ENCODE results near the gene LAMC3. TPM values are rescaled to one million over a fixed set of nuclear protein-coding genes. Genes with fewer than 3 reads are reported as not detected.
A peak's percentile ranks its signal among the peaks of the same experiment; 100 is the strongest.

The LAMC3 gene
- total and polyA plus RNA-seq, 5 donors from 2014 or later, result 0.37 to 1.2 (median 0.66) TPM

DNA sequence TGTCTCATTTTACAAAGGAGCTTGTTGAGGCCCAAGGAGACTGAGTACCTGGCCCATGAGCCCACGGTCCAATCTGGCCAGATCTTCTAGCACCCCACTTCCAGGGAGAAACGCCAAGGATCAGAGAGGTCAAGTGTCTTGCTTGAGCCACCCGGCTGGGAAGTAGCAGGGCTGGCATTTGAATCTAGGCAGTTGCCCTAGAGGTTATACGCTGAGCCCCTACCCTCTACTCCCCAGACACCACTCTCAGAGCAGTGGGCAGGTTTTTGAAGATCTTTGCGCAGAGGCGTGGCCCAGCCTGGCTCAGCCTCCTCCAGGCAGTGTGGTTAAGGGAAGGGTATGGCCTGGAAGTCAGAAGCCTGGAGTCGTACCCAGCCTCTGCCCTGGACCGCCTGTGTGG is 110.6 kb downstream of the LAMC3 start:
- Histone ChIP-seq H3K27ac (ENCODE audit: insufficient read depth, low read length, poor library complexity, severe bottlenecking) (no peak overlapping the region), H3K27me3 (ENCODE audit: control insufficient read depth, insufficient read depth, low read length) (no peaks in the 10 kb centered on the region), H3K4me1 (ENCODE audit: control insufficient read depth, insufficient read depth, low read length, poor library complexity, severe bottlenecking) (peaks cover 2% of the 10 kb centered on the region), H3K4me3 (ENCODE audit: low read depth, low read length) (no peak overlapping the region), H3K36me3 (ENCODE audit: control insufficient read depth, insufficient read depth, low read length) (no peaks in the 10 kb centered on the region), H3K9me3 (ENCODE audit: control insufficient read depth in 2 of 2, low read length in 2 of 2) (no peaks in the 10 kb centered on the region)
- ATAC-seq (ENCODE audit: low read depth in 2 of 2), result no peak
- H3K27ac Mint-ChIP-seq, result no peak overlapping the region
- H3K27me3 Mint-ChIP-seq, result peaks cover 16% of the 10 kb centered on the region
- DNase-seq, result no peak
- H3K4me1 Mint-ChIP-seq, result peaks cover 0 to under 1% (median under 1%) of the 10 kb centered on the region in 4 donors
- H3K4me3 Mint-ChIP-seq, result no peak overlapping the region
- no peaks in the 10 kb centered on the region for H3K36me3 Mint-ChIP-seq
- peaks cover 0 to 3% (median 0%) of the 10 kb centered on the region in 7 donors for H3K9me3 Mint-ChIP-seq

DNA sequence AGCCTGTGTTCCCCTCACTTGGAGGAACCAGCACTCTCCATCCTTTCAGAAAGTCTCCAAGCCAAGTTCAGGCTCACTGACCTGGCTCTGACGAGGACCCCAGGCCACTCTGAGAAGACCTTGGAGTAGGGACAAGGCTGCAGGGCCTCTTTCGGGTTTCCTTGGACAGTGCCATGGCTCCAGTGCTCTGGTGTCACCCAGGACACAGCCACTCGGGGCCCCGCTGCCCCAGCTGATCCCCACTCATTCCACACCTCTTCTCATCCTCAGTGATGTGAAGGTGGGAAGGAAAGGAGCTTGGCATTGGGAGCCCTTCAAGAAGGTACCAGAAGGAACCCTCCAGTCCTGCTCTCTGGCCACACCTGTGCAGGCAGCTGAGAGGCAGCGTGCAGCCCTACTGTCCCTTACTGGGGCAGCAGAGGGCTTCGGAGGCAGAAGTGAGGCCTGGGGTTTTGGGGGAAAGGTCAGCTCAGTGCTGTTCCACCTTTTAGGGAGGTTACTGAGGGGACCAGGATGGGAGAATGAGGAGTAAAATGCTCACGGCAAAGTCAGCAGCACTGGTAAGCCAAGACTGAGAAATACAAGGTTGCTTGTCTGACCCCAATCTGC is 111.8 kb downstream of the LAMC3 start:
- Mint-ChIP-seq H3K27me3 (peaks cover 16% of the 10 kb centered on the region), H3K27ac (no peak overlapping the region), H3K36me3 (no peaks in the 10 kb centered on the region), H3K4me1 (peaks cover 2 to 12% (median 9%) of the 10 kb centered on the region in 4 donors), H3K9me3 (peaks cover 0 to 3% (median 0%) of the 10 kb centered on the region in 7 donors), H3K4me3 (peak overlapping the region in 1 of 4 donors; percentile 55)
- no peak overlapping the region for H3K4me3 ChIP-seq (ENCODE audit: low read depth, low read length)
- no peaks in the 10 kb centered on the region for H3K9me3 ChIP-seq (ENCODE audit: control insufficient read depth in 2 of 2, low read length in 2 of 2)
- DNase-seq (no peak), ATAC-seq (ENCODE audit: low read depth in 2 of 2) (no peak)
- H3K36me3 ChIP-seq (ENCODE audit: control insufficient read depth, insufficient read depth, low read length), result no peaks in the 10 kb centered on the region
- no peaks in the 10 kb centered on the region for H3K27me3 ChIP-seq (ENCODE audit: control insufficient read depth, insufficient read depth, low read length)
- no peak overlapping the region for H3K27ac ChIP-seq (ENCODE audit: insufficient read depth, low read length, poor library complexity, severe bottlenecking)
- peaks cover 8% of the 10 kb centered on the region for H3K4me1 ChIP-seq (ENCODE audit: control insufficient read depth, insufficient read depth, low read length, poor library complexity, severe bottlenecking)

DNA sequence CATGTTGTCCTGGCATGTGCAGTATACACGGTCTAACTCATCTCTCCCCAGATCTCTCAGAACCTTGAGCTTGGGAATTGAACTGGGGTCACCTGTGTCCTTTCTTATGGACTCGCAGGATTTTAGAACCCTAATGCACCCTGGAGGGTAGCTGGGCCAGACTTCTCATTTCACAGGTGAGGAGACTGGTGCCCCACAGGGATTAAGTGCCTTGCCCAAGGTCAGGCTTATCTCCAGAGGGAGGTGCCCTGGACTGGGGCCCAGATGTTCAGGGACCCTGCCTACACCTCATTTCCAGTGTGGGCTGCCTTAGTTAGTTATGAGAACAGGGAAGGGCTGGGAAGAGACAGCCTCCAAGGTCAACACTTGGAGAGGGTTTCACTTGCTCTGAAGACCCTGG is 112.4 kb downstream of the LAMC3 start:
- ATAC-seq (ENCODE audit: low read depth in 2 of 2) (no peak), DNase-seq (no peak)
- Mint-ChIP-seq H3K27me3 (peaks cover 16% of the 10 kb centered on the region), H3K4me3 (peak overlapping the region in 2 of 4 donors; percentile 35 to 55), H3K27ac (no peak overlapping the region), H3K9me3 (peaks cover 0 to 3% (median 0%) of the 10 kb centered on the region in 7 donors), H3K4me1 (peaks cover 6 to 18% (median 14%) of the 10 kb centered on the region in 4 donors), H3K36me3 (no peaks in the 10 kb centered on the region)
- H3K4me3 ChIP-seq (ENCODE audit: low read depth, low read length), result no peak overlapping the region
- no peak overlapping the region for H3K27ac ChIP-seq (ENCODE audit: insufficient read depth, low read length, poor library complexity, severe bottlenecking)
- peaks cover 14% of the 10 kb centered on the region for H3K4me1 ChIP-seq (ENCODE audit: control insufficient read depth, insufficient read depth, low read length, poor library complexity, severe bottlenecking)
- H3K27me3 ChIP-seq (ENCODE audit: control insufficient read depth, insufficient read depth, low read length), result no peaks in the 10 kb centered on the region
- no peaks in the 10 kb centered on the region for H3K36me3 ChIP-seq (ENCODE audit: control insufficient read depth, insufficient read depth, low read length)
- no peaks in the 10 kb centered on the region for H3K9me3 ChIP-seq (ENCODE audit: control insufficient read depth in 2 of 2, low read length in 2 of 2)

DNA sequence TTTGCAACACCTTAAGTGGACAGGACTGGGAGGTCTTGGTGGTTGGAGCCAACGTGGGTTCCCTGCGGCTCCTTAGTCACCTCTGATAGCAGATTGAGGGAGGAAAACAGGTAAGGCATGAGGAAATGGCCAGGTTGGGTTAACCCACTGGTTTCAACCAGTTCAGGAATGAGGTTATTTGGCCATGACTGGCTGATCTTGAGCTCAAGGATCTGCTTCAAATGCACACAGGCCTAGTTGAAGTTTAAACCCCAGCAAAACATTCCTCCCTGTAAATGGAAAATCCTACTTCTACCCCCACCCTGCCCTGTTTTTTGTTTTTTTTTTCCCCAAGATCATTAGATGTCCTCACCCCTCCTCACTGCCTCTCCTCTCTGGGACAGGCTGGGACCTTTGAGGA is 113.2 kb downstream of the LAMC3 start:
- no peak overlapping the region for H3K27ac ChIP-seq (ENCODE audit: insufficient read depth, low read length, poor library complexity, severe bottlenecking)
- H3K4me3 ChIP-seq (ENCODE audit: low read depth, low read length), result no peak overlapping the region
- Mint-ChIP-seq H3K27me3 (peaks cover 16% of the 10 kb centered on the region), H3K36me3 (no peaks in the 10 kb centered on the region), H3K27ac (no peak overlapping the region), H3K9me3 (peaks cover 0 to 3% (median 0%) of the 10 kb centered on the region in 7 donors), H3K4me3 (peak overlapping the region in 2 of 4 donors; percentile 51 to 55), H3K4me1 (peaks cover 6 to 23% (median 17%) of the 10 kb centered on the region in 4 donors)
- H3K27me3 ChIP-seq (ENCODE audit: control insufficient read depth, insufficient read depth, low read length), result no peaks in the 10 kb centered on the region
- H3K9me3 ChIP-seq (ENCODE audit: control insufficient read depth in 2 of 2, low read length in 2 of 2), result no peaks in the 10 kb centered on the region
- ATAC-seq (ENCODE audit: low read depth in 2 of 2), result no peak
- no peaks in the 10 kb centered on the region for H3K36me3 ChIP-seq (ENCODE audit: control insufficient read depth, insufficient read depth, low read length)
- DNase-seq, result no peak
- peaks cover 22% of the 10 kb centered on the region for H3K4me1 ChIP-seq (ENCODE audit: control insufficient read depth, insufficient read depth, low read length, poor library complexity, severe bottlenecking)

DNA sequence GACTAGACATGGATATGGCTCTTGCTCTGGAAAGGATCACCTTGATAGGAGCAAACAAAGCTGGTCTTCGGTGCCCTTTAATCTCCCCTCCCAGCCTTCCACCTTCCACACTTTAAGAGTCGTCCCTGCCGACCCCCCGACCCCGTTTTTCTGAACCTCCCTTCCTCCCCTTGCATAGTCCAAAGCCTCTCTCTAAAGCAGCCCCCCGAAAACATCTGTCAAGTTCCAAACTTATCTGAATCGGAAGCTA is 116.0 kb downstream of the LAMC3 start:
- peak overlapping the region; percentile 98 for H3K4me3 ChIP-seq (ENCODE audit: low read depth, low read length)
- H3K27ac ChIP-seq (ENCODE audit: insufficient read depth, low read length, poor library complexity, severe bottlenecking), result peak overlapping the region; percentile 90
- Mint-ChIP-seq H3K27ac (peak overlapping the region; percentile 16 to 100 (median 97)), H3K27me3 (peaks cover 12% of the 10 kb centered on the region), H3K4me1 (peaks cover 11 to 42% (median 31%) of the 10 kb centered on the region in 4 donors), H3K4me3 (peak overlapping the region; percentile 95 to 99 (median 98)), H3K9me3 (peaks cover 0 to 3% (median 0%) of the 10 kb centered on the region in 7 donors), H3K36me3 (peaks cover 21% of the 10 kb centered on the region)
- no peaks in the 10 kb centered on the region for H3K9me3 ChIP-seq (ENCODE audit: control insufficient read depth in 2 of 2, low read length in 2 of 2)
- no peak for ATAC-seq (ENCODE audit: low read depth in 2 of 2)
- H3K27me3 ChIP-seq (ENCODE audit: control insufficient read depth, insufficient read depth, low read length), result no peaks in the 10 kb centered on the region
- no peak for DNase-seq
- H3K36me3 ChIP-seq (ENCODE audit: control insufficient read depth, insufficient read depth, low read length), result peaks cover 25% of the 10 kb centered on the region
- peaks cover 25% of the 10 kb centered on the region for H3K4me1 ChIP-seq (ENCODE audit: control insufficient read depth, insufficient read depth, low read length, poor library complexity, severe bottlenecking)

DNA sequence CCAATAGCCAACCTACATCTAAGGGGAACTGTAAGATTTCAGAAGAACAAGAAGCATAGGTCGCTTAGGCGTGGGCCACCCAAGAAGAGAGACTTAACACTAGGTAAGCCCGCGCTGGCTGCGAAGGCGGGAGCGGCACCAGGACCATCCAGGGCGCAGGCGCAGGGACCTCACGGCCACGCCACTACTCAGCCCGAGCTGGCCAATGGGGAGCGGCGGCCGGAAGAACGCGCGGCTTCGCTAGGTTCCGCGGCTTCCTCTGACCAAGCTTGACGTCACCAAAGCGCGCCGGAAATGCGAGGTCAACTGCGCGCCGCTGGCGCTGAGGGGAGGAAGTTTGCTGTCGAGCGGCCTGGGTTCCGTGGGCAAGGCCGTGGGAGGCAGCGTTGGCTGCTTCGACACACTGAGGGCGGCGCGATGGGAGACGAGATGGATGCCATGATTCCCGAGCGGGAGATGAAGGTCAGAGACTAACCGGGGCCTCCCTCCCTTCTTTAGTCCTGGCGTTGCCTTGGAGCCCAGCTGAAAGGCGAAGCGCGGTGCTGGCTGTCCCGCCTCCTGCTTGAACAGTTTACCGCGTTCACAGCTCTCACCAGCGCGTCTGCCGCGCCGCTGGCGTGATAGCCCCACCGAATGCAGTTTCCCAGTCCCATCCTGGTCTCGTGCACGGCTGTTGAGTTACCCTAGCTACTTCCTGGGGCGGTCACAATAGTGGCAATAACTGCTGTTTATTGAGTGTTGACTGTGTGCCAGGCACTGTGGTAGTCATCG is 116.5 kb downstream of the LAMC3 start, which contains the start of gene NUP214:
Gene NUP214 (plus strand): TSS at position 299 of the 771 bp plus-strand sequence. CDS start 119 bp downstream, at position 418.
- Histone ChIP-seq H3K27ac (ENCODE audit: insufficient read depth, low read length, poor library complexity, severe bottlenecking) (peak within 1 kb of the TSS; percentile 90), H3K4me3 (ENCODE audit: low read depth, low read length) (peak within 1 kb of the TSS; percentile 98), H3K4me1 (ENCODE audit: control insufficient read depth, insufficient read depth, low read length, poor library complexity, severe bottlenecking) (peaks cover 25% of the 10 kb centered on the region), H3K27me3 (ENCODE audit: control insufficient read depth, insufficient read depth, low read length) (no peaks in the 10 kb centered on the region), H3K36me3 (ENCODE audit: control insufficient read depth, insufficient read depth, low read length) (peaks cover 30% of the 10 kb centered on the region), H3K9me3 (ENCODE audit: control insufficient read depth in 2 of 2, low read length in 2 of 2) (no peaks in the 10 kb centered on the region)
- peak within 1 kb of the TSS; percentile 96 to 100 (median 97) for H3K27ac Mint-ChIP-seq
- H3K4me3 Mint-ChIP-seq, result peak within 1 kb of the TSS; percentile 95 to 99 (median 98)
- ATAC-seq (ENCODE audit: low read depth in 2 of 2), result peak; percentile 98 to 99
- H3K27me3 Mint-ChIP-seq, result peaks cover 9% of the 10 kb centered on the region
- peaks cover 0 to 3% (median 0%) of the 10 kb centered on the region in 7 donors for H3K9me3 Mint-ChIP-seq
- peaks cover 13 to 43% (median 31%) of the 10 kb centered on the region in 4 donors for H3K4me1 Mint-ChIP-seq
- H3K36me3 Mint-ChIP-seq, result peaks cover 21% of the 10 kb centered on the region
- peak; percentile 99 to 100 (median 99) for DNase-seq

DNA sequence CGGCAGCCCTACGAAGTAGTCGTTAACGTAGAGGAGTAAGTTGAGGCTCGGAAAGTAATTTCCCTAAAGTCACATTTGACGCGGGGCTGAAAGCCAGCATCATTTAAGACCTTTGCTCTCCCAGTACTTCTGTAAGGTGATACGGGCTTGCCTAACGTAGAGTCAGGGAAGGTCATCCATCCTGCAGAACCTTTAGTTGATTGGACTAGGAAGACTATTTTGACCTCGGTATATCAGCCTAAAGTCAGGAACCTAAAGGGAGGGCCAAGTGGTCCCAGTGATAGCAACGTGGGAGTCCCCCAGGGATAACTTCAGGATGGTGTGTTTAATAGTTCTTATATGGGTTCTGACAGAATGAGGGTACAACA is 117.1 kb downstream of the LAMC3 start:
- H3K9me3 ChIP-seq (ENCODE audit: control insufficient read depth in 2 of 2, low read length in 2 of 2), result no peaks in the 10 kb centered on the region
- DNase-seq (no peak), ATAC-seq (ENCODE audit: low read depth in 2 of 2) (no peak)
- H3K27me3 ChIP-seq (ENCODE audit: control insufficient read depth, insufficient read depth, low read length), result no peaks in the 10 kb centered on the region
- H3K4me3 ChIP-seq (ENCODE audit: low read depth, low read length), result peak overlapping the region; percentile 98
- peaks cover 25% of the 10 kb centered on the region for H3K4me1 ChIP-seq (ENCODE audit: control insufficient read depth, insufficient read depth, low read length, poor library complexity, severe bottlenecking)
- H3K27ac ChIP-seq (ENCODE audit: insufficient read depth, low read length, poor library complexity, severe bottlenecking), result peak overlapping the region; percentile 90
- H3K4me3 Mint-ChIP-seq, result peak overlapping the region; percentile 95 to 99 (median 98)
- peaks cover 8% of the 10 kb centered on the region for H3K27me3 Mint-ChIP-seq
- peaks cover 0 to 3% (median 0%) of the 10 kb centered on the region in 7 donors for H3K9me3 Mint-ChIP-seq
- peak overlapping the region; percentile 96 to 100 (median 97) for H3K27ac Mint-ChIP-seq
- peaks cover 35% of the 10 kb centered on the region for H3K36me3 ChIP-seq (ENCODE audit: control insufficient read depth, insufficient read depth, low read length)
- H3K36me3 Mint-ChIP-seq, result peaks cover 21% of the 10 kb centered on the region
- H3K4me1 Mint-ChIP-seq, result peaks cover 14 to 47% (median 31%) of the 10 kb centered on the region in 4 donors

Data from CD4-positive, CD25-positive, alpha-beta regulatory T cell (primary cell).